Measurements from ENCODE around the gene HNRNPA3. TPM values are rescaled to one million over a fixed set of nuclear protein-coding genes. Genes with fewer than 3 reads are reported as not detected.

Gene HNRNPA3
- total and polyA plus RNA-seq, 2 donors (not counting 3 experiments of a cell fraction or from before 2014, with no cell fraction given): 57.5 to 316 TPM

DNA sequence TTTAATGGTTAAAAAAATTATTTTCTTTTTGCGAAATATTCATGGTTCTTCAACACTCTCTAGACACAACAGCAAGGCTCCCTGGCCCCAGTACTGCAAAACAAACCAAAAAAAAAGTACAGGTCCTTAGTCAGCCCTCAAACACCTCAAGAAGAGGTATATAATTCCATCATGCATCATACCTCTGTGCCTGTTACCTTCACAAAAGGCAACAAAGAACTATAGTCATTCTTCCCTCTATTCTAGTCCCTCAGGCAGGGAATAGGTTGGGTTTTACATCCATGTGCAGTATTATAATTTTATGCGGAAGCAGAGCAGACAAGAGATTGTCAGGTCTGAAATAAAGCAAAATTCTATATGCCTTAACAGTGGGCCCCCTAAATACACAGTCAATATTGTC lies 43.4 kb downstream of the HNRNPA3 start:
- Histone ChIP-seq H3K36me3 (ENCODE audit: control insufficient read depth in 2 of 2, extremely low read depth in 1 of 2, insufficient read depth in 2 of 2, low read length in 2 of 2) (peaks cover 0 to 2% of the 10 kb centered on the region in 2 experiments), H3K27ac (ENCODE audit: insufficient read depth, low read depth, low read length) (no peak overlapping the region), H2AFZ (ENCODE audit: low read depth, low read length) (no peak overlapping the region), H3K4me2 (ENCODE audit: insufficient read depth, low read length) (no peak overlapping the region), H3K9me1 (replicated peaks; ENCODE audit: control insufficient read depth, extremely low read depth, insufficient read depth, low read length) (no peaks in the 10 kb centered on the region), H3K4me1 (ENCODE audit: control insufficient read depth, extremely low read depth, insufficient read depth, low read length) (peaks cover 59% of the 10 kb centered on the region), H3K79me2 (ENCODE audit: control insufficient read depth, insufficient read depth, low read length) (peaks cover 99% of the 10 kb centered on the region), H3K27me3 (ENCODE audit: control insufficient read depth in 2 of 2, insufficient read depth in 2 of 2, low read length in 2 of 2) (no peaks in the 10 kb centered on the region), H3K9ac (replicated peaks; ENCODE audit: extremely low read depth, insufficient read depth, low read length) (no peak overlapping the region), H3K9me3 (replicated peaks; ENCODE audit: control insufficient read depth, insufficient read depth, low read length) (no peaks in the 10 kb centered on the region), H4K20me1 (replicated peaks; ENCODE audit: control insufficient read depth, extremely low read depth, insufficient read depth, low read length) (peaks cover 10% of the 10 kb centered on the region), H3K4me3 (replicated peaks in 1 of 3; ENCODE audit: insufficient read depth in 1 of 3, low read depth in 1 of 3, low read length in 3 of 3) (no peak overlapping the region)
- CTCF ChIA-PET: interaction anchor here (1.5 to 4.8 kb wide), 4 partner anchors 8 to 92 kb away, joined by 3 to 39 read pairs (median 20); partner anchors contain the start of gene NFE2L2
- TF ChIP-seq, protein P1, sequence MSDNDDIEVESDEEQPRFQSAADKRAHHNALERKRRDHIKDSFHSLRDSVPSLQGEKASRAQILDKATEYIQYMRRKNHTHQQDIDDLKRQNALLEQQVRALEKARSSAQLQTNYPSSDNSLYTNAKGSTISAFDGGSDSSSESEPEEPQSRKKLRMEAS (IDR thresholded peaks at IDR 0.05; ENCODE audit: insufficient read depth, insufficient read length): no peak
- TF ChIP-seq, protein P2, sequence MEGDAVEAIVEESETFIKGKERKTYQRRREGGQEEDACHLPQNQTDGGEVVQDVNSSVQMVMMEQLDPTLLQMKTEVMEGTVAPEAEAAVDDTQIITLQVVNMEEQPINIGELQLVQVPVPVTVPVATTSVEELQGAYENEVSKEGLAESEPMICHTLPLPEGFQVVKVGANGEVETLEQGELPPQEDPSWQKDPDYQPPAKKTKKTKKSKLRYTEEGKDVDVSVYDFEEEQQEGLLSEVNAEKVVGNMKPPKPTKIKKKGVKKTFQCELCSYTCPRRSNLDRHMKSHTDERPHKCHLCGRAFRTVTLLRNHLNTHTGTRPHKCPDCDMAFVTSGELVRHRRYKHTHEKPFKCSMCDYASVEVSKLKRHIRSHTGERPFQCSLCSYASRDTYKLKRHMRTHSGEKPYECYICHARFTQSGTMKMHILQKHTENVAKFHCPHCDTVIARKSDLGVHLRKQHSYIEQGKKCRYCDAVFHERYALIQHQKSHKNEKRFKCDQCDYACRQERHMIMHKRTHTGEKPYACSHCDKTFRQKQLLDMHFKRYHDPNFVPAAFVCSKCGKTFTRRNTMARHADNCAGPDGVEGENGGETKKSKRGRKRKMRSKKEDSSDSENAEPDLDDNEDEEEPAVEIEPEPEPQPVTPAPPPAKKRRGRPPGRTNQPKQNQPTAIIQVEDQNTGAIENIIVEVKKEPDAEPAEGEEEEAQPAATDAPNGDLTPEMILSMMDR (IDR thresholded peaks at IDR 0.05; ENCODE audit: extremely low read depth in 1 of 2, insufficient read depth in 1 of 2, low read depth in 1 of 2, low read length in 2 of 2): no peak
- TF ChIP-seq EZH2 (IDR thresholded peaks at IDR 0.05; ENCODE audit: borderline replicate concordance, low read depth, low read length, severe bottlenecking) (no peak), JUN (IDR thresholded peaks at IDR 0.05; ENCODE audit: borderline replicate concordance, insufficient read depth, insufficient read length, low read depth) (no peak), MYC (IDR thresholded peaks at IDR 0.05; ENCODE audit: low read depth, low read length) (no peak), GATA2 (IDR thresholded peaks at IDR 0.05; ENCODE audit: insufficient read depth, insufficient read length, low read depth, low read length) (no peak), FOS (IDR thresholded peaks at IDR 0.05; ENCODE audit: borderline replicate concordance, insufficient read depth, low read length) (no peak)
- FAIRE-seq (no peak), DNase-seq (ENCODE audit: low read depth, low spot score) (no peak)
- POLR2A ChIA-PET: interaction anchor here (0.6 to 2.1 kb wide), 3 partner anchors 8 to 491 kb away, joined by 3 to 12 read pairs (median 3); partner anchors contain the start of gene NFE2L2
- intact Hi-C loops (cut with micrococcal nuclease): no loop called here
- BruUV-seq (replicated peaks): no TSS peak
- dilution Hi-C loops (cut with MboI; ENCODE audit: extremely low pct_ligation_motif_present, low sequenced_read_pairs): loop anchor here (10.0 kb wide), 1 partner anchor 91 kb away; no protein-coding TSS in a partner anchor

All from endothelial cell of umbilical vein (primary cell).